ENCODE data around the gene SMIM7.
"Not testable (repeated sequence)": the region's sequence is repeated elsewhere in the genome, so short reads cannot be mapped to it uniquely, and the experiment has no call there.

SMIM7 gene

DNA sequence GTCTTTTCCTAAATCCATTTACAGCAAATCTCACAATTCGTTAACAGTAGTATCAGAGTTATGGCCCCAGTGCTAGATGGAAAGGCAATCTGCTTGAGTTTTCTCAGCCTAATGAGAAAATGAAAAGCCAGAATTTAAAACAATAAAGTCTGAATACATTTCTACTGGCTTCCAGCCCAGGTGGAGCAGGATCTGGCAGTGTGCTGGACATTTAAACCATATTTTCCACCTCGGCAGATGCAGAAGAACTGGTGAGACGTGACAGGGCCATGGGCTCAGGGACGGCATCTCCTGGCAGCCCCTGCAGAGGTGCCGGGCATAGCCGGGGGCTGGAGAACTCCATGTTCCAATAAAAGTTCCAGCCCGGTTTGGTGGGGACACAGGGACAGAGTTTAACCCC, 7.1 kb downstream of the SMIM7 start:
- H3K9me2 ChIP-seq (replicated peaks; ENCODE audit: insufficient read depth, low read length), result no peaks in the 10 kb centered on the region
- H3K9ac ChIP-seq (ENCODE audit: low read length), result no peak overlapping the region
- H3K79me2 ChIP-seq (ENCODE audit: low read length), result peaks cover 57% of the 10 kb centered on the region
- H3K27me3 ChIP-seq (replicated peaks; ENCODE audit: insufficient read depth, low read length), result no peaks in the 10 kb centered on the region
- no peak for DNase-seq
- no peaks in the 10 kb centered on the region for H4K20me1 ChIP-seq (ENCODE audit: insufficient read depth, low read length)
- H3F3A ChIP-seq (ENCODE audit: insufficient read depth, low read length), result 0 out of 2 replicates have a peak, but pooled peaks cover 3% of the 10 kb centered on the region
- no peak overlapping the region for H2AFZ ChIP-seq (ENCODE audit: low read length)
- no peak overlapping the region for H3K4me2 ChIP-seq (ENCODE audit: low read depth, low read length)
- H3K9me3 ChIP-seq (replicated peaks; ENCODE audit: insufficient read depth, low read length), result no peaks in the 10 kb centered on the region
- H3K36me3 ChIP-seq (replicated peaks; ENCODE audit: insufficient read depth, low read length), result peaks cover 3% of the 10 kb centered on the region; the same call in 1 of the 2 replicates
- TF ChIP-seq, protein P1, sequence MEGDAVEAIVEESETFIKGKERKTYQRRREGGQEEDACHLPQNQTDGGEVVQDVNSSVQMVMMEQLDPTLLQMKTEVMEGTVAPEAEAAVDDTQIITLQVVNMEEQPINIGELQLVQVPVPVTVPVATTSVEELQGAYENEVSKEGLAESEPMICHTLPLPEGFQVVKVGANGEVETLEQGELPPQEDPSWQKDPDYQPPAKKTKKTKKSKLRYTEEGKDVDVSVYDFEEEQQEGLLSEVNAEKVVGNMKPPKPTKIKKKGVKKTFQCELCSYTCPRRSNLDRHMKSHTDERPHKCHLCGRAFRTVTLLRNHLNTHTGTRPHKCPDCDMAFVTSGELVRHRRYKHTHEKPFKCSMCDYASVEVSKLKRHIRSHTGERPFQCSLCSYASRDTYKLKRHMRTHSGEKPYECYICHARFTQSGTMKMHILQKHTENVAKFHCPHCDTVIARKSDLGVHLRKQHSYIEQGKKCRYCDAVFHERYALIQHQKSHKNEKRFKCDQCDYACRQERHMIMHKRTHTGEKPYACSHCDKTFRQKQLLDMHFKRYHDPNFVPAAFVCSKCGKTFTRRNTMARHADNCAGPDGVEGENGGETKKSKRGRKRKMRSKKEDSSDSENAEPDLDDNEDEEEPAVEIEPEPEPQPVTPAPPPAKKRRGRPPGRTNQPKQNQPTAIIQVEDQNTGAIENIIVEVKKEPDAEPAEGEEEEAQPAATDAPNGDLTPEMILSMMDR (IDR thresholded peaks at IDR 0.05; ENCODE audit: low read length), result no peak
- no peak for TF ChIP-seq EZH2 (optimal IDR thresholded peaks at IDR 0.05; ENCODE audit: low read depth, low read length)
- no peak for TF ChIP-seq EZH2phosphoT487 (IDR thresholded peaks at IDR 0.05; ENCODE audit: low read length)
- 0 out of 2 replicates have a peak, but pooled peaks cover under 1% of the 10 kb centered on the region for H3K4me1 ChIP-seq (ENCODE audit: low read length)
- H3K27ac ChIP-seq (ENCODE audit: low read length), result no peak overlapping the region
- no peak overlapping the region for H3K4me3 ChIP-seq (ENCODE audit: low read length)

DNA sequence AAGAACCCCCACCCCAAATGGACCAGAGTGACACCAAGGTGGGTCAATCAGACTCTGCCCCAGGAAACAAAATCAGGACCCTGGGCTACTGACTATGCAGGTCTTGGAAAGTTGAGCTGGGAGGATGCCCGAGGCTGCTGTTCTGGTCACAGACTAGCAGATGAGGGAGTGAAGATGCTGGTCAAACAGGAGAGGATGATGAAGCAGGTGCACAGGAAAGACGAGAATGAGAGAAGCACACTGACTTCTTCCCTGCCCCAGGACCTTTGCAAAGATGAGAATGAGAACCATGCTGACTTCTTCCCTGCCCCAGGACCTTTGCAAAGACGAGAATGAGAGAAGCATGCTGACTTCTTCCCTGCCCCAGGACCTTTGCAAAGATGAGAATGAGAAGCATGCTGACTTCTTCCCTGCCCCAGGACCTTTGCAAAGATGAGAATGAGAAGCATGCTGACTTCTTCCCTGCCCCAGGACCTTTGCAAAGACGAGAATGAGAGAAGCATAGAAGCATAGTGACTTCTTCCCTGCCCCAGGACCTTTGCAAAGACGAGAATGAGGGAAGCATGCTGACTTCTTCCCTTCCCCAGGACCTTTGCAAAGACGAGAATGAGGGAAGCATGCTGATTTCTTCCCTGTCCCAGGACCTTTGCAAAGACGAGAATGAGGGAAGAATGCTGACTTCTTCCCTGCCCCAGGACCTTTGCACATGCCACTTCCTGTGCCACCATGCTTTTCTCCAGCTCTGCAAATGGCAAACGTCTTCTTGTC, 8.3 kb downstream of the SMIM7 start:
- H3K4me2 ChIP-seq (ENCODE audit: low read depth, low read length); H3K9me3 ChIP-seq (replicated peaks; ENCODE audit: insufficient read depth, low read length); H3K4me1 ChIP-seq (ENCODE audit: low read length); H3K27me3 ChIP-seq (replicated peaks; ENCODE audit: insufficient read depth, low read length); H4K20me1 ChIP-seq (ENCODE audit: insufficient read depth, low read length); H3K9ac ChIP-seq (ENCODE audit: low read length); H3K9me2 ChIP-seq (replicated peaks; ENCODE audit: insufficient read depth, low read length); H3K27ac ChIP-seq (ENCODE audit: low read length); H3K4me3 ChIP-seq (ENCODE audit: low read length); DNase-seq; H2AFZ ChIP-seq (ENCODE audit: low read length); H3K36me3 ChIP-seq (replicated peaks; ENCODE audit: insufficient read depth, low read length): not testable (repeated sequence)
- Histone ChIP-seq H3K79me2 (ENCODE audit: low read length) (peaks cover 44% of the 10 kb centered on the region), H3F3A (ENCODE audit: insufficient read depth, low read length) (peaks cover 16% of the 10 kb centered on the region)

DNA sequence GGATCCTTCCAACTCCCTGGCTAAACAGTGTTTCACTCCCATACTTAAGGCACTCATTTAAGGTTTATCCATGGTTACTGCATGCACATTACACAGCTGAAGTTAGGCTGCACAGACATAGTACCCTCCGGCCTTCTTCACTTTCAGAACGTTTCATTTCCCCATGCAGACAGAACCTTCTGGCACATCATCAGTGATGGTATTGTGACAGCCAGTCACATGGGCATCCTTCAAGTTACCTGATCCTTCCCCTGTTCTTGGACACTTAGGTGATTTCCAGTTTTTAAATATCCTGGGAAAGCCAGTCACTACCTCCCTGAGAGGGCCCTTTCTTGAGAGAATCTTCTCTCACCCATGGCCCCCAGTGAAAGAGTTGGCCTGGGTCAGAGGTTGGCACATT, 9.1 kb downstream of the SMIM7 start:
- H3K9ac ChIP-seq (ENCODE audit: low read length), result no peak overlapping the region
- H4K20me1 ChIP-seq (ENCODE audit: insufficient read depth, low read length), result no peaks in the 10 kb centered on the region
- no peaks in the 10 kb centered on the region for H3K9me2 ChIP-seq (replicated peaks; ENCODE audit: insufficient read depth, low read length)
- no peak overlapping the region for H2AFZ ChIP-seq (ENCODE audit: low read length)
- no peak overlapping the region for H3K4me2 ChIP-seq (ENCODE audit: low read depth, low read length)
- peaks cover 43% of the 10 kb centered on the region for H3K79me2 ChIP-seq (ENCODE audit: low read length)
- no peak for DNase-seq
- peaks cover 22% of the 10 kb centered on the region for H3F3A ChIP-seq (ENCODE audit: insufficient read depth, low read length)
- H3K27ac ChIP-seq (ENCODE audit: low read length), result no peak overlapping the region
- no peaks in the 10 kb centered on the region for H3K27me3 ChIP-seq (replicated peaks; ENCODE audit: insufficient read depth, low read length)
- peaks cover 3% of the 10 kb centered on the region; the same call in 1 of the 2 replicates for H3K36me3 ChIP-seq (replicated peaks; ENCODE audit: insufficient read depth, low read length)
- no peaks in the 10 kb centered on the region for H3K9me3 ChIP-seq (replicated peaks; ENCODE audit: insufficient read depth, low read length)
- H3K4me3 ChIP-seq (ENCODE audit: low read length), result no peak overlapping the region
- no peak for TF ChIP-seq EZH2phosphoT487 (IDR thresholded peaks at IDR 0.05; ENCODE audit: low read length)
- no peak for TF ChIP-seq EZH2 (optimal IDR thresholded peaks at IDR 0.05; ENCODE audit: low read depth, low read length)
- TF ChIP-seq, protein P1 (IDR thresholded peaks at IDR 0.05; ENCODE audit: low read length), result no peak
- peaks cover 10% of the 10 kb centered on the region for H3K4me1 ChIP-seq (ENCODE audit: low read length)

DNA sequence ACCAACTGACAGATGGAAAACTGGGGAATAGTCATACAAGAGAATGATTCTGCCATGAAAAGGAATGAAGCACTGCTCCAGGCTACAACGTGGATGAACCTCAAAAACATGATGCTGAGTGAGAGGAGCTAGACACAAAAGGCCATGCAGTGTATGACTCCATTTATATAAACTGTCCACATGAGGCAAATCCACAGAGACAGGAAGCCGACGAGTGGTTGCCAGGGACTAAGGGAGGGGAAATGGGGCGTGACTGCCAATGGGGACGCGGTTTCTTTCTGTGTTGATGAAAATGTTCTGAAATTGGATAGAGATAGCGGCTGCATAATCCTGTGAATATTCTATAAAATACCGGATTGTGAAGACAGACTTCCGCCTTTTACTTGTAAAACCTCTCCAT, 10.2 kb downstream of the SMIM7 start:
- Histone ChIP-seq H3K4me3 (ENCODE audit: low read length) (no peak overlapping the region), H4K20me1 (ENCODE audit: insufficient read depth, low read length) (no peaks in the 10 kb centered on the region), H3K9me2 (replicated peaks; ENCODE audit: insufficient read depth, low read length) (no peaks in the 10 kb centered on the region), H3K27me3 (replicated peaks; ENCODE audit: insufficient read depth, low read length) (no peaks in the 10 kb centered on the region), H3K9ac (ENCODE audit: low read length) (no peak overlapping the region), H3K36me3 (replicated peaks; ENCODE audit: insufficient read depth, low read length) (peaks cover 5% of the 10 kb centered on the region; the same call in 1 of the 2 replicates), H3K27ac (ENCODE audit: low read length) (no peak overlapping the region), H2AFZ (ENCODE audit: low read length) (no peak overlapping the region), H3K9me3 (replicated peaks; ENCODE audit: insufficient read depth, low read length) (no peaks in the 10 kb centered on the region), H3K4me2 (ENCODE audit: low read depth, low read length) (no peak overlapping the region), H3F3A (ENCODE audit: insufficient read depth, low read length) (peaks cover 22% of the 10 kb centered on the region), H3K4me1 (ENCODE audit: low read length) (peaks cover 10% of the 10 kb centered on the region), H3K79me2 (ENCODE audit: low read length) (peaks cover 45% of the 10 kb centered on the region)
- DNase-seq, result no peak
- no peak for TF ChIP-seq EZH2phosphoT487 (IDR thresholded peaks at IDR 0.05; ENCODE audit: low read length)
- TF ChIP-seq, protein P1 (IDR thresholded peaks at IDR 0.05; ENCODE audit: low read length), result no peak
- no peak for TF ChIP-seq EZH2 (optimal IDR thresholded peaks at IDR 0.05; ENCODE audit: low read depth, low read length)
